Adrenal gland (tissue), 5 donors: ENCODE measurements around the gene L3HYPDH.

ENCODE experiments used
- CTCF ChIP-seq, 6 experiments: fragments of 450-650 bp in 4 of 6; fragments of 200-600 bp in 2 of 6; sonication (generic) in 1 of 6; IDR thresholded peaks; 1 replicate in 5 of 6; 2 replicates in 1 of 6; pipeline versions ENCODE4 v1.5.1 to v1.8.0; 2016 to 2021; ENCODE audit warnings: antibody characterized with exemption in 6 of 6, mild to moderate bottlenecking in 2 of 6, moderate library complexity in 1 of 6
- POLR2A ChIP-seq, 2 donors: fragments of 450-650 bp; IDR thresholded peaks; one replicate each; pipeline ENCODE4 v1.6.1; 2017; ENCODE audit warnings: antibody characterized with exemption in 2 of 2, mild to moderate bottlenecking in 2 of 2, moderate library complexity in 1 of 2
- donor health status: DM: no; HTN: no; CAD: no.

GRCh38 chr14:59474172-59474571 is 10.0 kb downstream of the L3HYPDH start:
- TF ChIP-seq CTCF (IDR thresholded peaks at IDR 0.05) (no peak), POLR2A (IDR thresholded peaks at IDR 0.05) (no peak)
